Measurements from ENCODE around the gene LHFPL3. TPM values are rescaled to one million over a fixed set of nuclear protein-coding genes. Genes with fewer than 3 reads are reported as not detected.

Gene LHFPL3
- total and polyA plus RNA-seq, 7 donors, result 0.17 to 0.55 (median 0.36) TPM; not detected in 4

- intact Hi-C loops (cut with DNase I), result no loop called here
- Histone ChIP-seq H3K27me3 (no peaks in the 10 kb centered on the region), H3K27ac (no peak overlapping the region), H3K9me3 (no peaks in the 10 kb centered on the region), H3K4me3 (no peak overlapping the region), H3K36me3 (no peaks in the 10 kb centered on the region), H3K4me1 (no peaks in the 10 kb centered on the region)
- 95 to 97% methylated on average over 3 of the region's 3 CpGs for WGBS, 2 donors
- DNase-seq, result no peak
- TF ChIP-seq POLR2AphosphoS5 (IDR thresholded peaks at IDR 0.05) (no peak), CTCF (IDR thresholded peaks at IDR 0.05) (no peak), EP300 (IDR thresholded peaks at IDR 0.05) (no peak)
These were observed 566.5 kb downstream of the LHFPL3 start for GRCh38 chr7:104894726-104895521.

GRCh38 chr7:104895522-104896236 lies 567.3 kb downstream of the LHFPL3 start:
- H3K27me3 ChIP-seq, result no peaks in the 10 kb centered on the region
- intact Hi-C loops (cut with DNase I), result no loop called here
- H3K4me1 ChIP-seq, result no peaks in the 10 kb centered on the region
- WGBS, 2 donors, result 78 to 89% methylated on average over 10 of the region's 10 CpGs
- H3K36me3 ChIP-seq, result no peaks in the 10 kb centered on the region
- DNase-seq, result no peak
- no peak overlapping the region for H3K27ac ChIP-seq
- no peak overlapping the region for H3K4me3 ChIP-seq
- H3K9me3 ChIP-seq, result no peaks in the 10 kb centered on the region
- no peak for TF ChIP-seq CTCF (IDR thresholded peaks at IDR 0.05)
- TF ChIP-seq EP300 (IDR thresholded peaks at IDR 0.05), result no peak
- no peak for TF ChIP-seq POLR2AphosphoS5 (IDR thresholded peaks at IDR 0.05)
- TF ChIP-seq POLR2A (IDR thresholded peaks at IDR 0.05), result no peak

- Histone ChIP-seq H3K9me3 (no peaks in the 10 kb centered on the region), H3K27ac (no peak overlapping the region), H3K4me1 (no peaks in the 10 kb centered on the region), H3K27me3 (no peaks in the 10 kb centered on the region), H3K36me3 (no peaks in the 10 kb centered on the region), H3K4me3 (no peak overlapping the region)
- intact Hi-C loops (cut with DNase I), result no loop called here
- TF ChIP-seq CTCF (IDR thresholded peaks at IDR 0.05) (no peak), EP300 (IDR thresholded peaks at IDR 0.05) (no peak), POLR2A (IDR thresholded peaks at IDR 0.05) (no peak), POLR2AphosphoS5 (IDR thresholded peaks at IDR 0.05) (no peak)
- 28 to 66% methylated on average over 5 of the region's 5 CpGs for WGBS, 2 donors
- no peak for DNase-seq
These were observed 570.0 kb downstream of the LHFPL3 start for GRCh38 chr7:104898434-104898833.

GRCh38 chr7:104900525-104901239 lies 572.3 kb downstream of the LHFPL3 start:
- intact Hi-C loops (cut with DNase I), result no loop called here
- H3K27ac ChIP-seq, result peak overlapping the region in 1 of 4 donors; percentile 20
- H3K36me3 ChIP-seq, result no peaks in the 10 kb centered on the region
- no peaks in the 10 kb centered on the region for H3K27me3 ChIP-seq
- WGBS, 2 donors, result 75 to 80% methylated on average over 6 of the region's 6 CpGs
- H3K9me3 ChIP-seq, result no peaks in the 10 kb centered on the region
- TF ChIP-seq CTCF (IDR thresholded peaks at IDR 0.05) (no peak), POLR2A (IDR thresholded peaks at IDR 0.05) (no peak), EP300 (IDR thresholded peaks at IDR 0.05) (no peak), POLR2AphosphoS5 (IDR thresholded peaks at IDR 0.05) (no peak)
- no peak overlapping the region for H3K4me3 ChIP-seq
- DNase-seq, result no peak
- no peaks in the 10 kb centered on the region for H3K4me1 ChIP-seq
